DMS53 (cell line): ENCODE measurements around the gene ARSD.
A peak's percentile ranks its signal among the peaks of the same experiment; 100 is the strongest.
"Not testable (repeated sequence)": the region's sequence is repeated elsewhere in the genome, so short reads cannot be mapped to it uniquely, and the experiment has no call there.

Experiments used
- DNase-seq: peaks from one replicate; lab custom pipeline; 2025; lab: John Stamatoyannopoulos, UW

The ARSD gene

DNA sequence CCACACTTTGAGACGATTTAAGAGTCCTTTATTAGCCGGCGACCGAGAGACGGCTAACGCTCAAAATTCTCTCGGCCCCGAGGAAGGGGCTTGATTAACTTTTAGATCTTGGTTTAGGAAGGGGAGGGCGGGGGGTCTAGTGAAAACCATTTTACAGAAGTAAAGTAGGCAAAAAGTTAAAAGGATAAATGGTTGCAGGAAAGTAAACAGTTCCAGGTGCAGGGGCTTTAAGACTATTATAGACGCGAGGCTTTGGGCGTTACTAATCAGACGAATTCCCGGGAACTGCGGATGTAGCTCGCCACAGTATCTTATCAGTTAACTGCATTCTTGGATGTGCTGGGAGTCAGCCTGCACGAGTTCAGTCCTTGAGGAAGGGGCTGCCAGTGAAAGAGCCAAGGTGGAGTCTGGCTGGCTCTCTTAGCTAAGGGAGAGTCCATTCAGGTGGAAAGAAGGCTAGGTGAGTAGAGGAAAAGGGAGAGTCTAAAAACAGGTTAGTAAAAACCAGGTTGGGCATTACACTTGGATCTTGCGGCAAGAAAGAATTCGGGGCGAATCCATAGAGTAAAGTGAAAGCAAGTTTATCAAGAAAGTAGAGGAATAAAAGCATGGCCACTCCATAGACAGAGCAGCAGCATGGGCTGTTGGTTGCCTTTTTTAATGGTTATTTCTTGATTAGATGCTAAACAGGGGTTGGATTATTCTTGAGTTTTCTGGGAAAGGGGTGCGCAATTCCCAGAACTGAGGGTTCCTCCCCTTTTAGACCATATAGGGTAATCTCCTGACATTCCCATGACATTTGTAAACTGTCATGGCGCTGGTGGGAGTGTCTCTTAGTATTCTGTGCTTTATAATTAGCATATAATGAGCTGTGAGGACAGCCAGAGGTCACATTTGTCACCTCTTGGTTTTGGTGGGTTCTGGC is 38.3 kb downstream of the ARSD start:
- DNase-seq = not testable (repeated sequence)

DNA sequence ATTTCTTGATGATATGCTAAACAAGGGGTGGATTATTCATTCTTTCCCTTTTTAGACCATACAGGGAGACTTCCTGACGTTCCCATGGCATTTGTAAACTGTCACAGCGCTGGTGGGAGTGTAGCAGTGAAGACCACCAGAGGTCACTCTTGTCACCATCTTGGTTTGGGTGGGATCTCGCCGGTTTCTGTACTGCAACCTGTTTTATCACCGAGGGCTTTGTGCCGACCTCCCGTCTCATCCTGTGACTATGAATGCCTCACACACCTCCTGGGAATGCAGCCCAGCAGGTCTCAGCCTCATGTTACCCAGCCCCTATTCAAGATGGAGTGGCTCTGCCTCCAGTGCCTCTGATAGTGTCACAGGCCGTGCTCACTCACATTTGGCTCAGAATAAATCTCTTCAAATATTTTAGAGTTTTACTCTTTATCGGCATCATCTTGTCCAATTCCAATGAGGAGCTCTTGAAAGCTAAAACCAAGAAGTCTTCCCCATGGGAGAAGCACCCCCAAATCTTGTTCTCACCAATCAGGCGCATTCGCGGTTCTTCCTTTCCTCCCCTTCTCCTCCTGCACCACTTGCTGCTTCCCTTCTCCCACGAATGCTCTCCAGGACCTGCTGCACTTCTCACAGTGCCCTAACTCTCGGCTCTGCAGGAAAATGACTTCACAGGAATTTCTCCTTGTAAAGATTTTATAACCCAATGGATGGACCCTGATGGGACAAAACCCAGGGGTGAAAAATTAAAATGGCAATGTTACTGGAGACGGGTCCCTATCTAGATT is 39.2 kb downstream of the ARSD start:
- DNase-seq = peak; percentile 44

DNA sequence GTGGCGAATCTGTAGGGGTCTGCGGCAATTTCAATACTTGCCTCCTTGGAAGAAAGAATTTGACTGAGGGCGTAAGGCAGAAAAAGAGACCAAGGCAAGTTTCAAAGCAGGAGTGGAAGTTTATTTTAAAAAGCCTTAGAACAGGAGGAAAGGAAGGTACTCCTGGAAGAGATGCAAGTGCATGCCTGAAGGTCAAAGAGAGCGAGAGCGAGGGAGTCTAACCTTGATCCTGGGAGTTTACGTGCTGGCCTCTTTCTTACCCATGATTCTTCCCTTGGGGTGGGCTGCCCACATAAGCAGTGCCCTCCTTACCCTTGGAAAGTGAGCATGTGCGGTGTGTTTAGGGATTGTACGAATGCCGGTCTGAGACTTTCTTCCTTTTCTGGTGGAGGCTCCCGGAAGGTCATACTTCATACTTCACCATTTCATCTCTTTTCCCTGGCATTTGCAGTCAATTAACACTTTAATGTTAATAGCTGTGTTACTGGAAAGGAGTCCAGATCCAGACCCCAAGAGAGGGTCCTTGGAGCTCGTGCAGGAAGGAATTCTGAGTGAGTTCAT is 40.0 kb downstream of the ARSD start:
- no peak for DNase-seq

DNA sequence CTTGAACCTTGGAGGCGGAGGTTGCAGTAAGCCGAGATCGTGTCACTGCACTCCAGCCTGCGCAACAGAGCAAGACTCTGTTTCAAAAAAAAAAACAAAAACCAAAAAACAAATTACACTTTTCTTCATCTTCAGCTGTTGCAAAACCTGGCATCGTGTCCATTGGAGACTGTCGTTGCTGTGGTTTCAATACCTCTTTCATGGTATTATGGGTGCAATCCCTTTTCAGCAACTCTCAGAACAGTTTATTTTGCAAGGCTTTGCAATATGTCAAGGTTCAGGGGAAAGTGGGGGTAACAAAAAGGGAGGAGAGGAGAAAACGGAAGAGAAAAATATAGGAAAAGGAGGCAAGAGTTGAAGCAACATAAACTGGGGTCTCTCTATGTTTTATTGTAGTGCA is 40.8 kb downstream of the ARSD start:
- no peak for DNase-seq

DNA sequence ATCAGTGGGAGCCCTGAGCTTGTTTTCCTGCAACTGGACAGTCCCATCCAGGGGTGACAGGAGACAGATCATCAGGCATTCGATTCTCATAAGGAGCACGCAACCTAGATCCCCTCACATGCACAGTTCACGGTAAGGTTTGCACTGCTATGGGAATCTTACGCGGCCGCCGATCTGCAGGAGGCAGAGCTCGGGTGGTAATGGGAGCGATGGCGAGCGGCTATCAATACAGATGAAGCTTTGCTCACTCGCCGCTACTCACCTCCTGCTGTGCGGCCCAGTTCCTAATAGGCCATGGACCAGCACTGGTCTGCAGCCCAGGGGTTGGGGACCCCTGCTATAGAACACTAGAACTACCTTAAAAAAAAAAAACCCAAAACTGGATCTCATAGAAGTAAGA is 45.4 kb downstream of the ARSD start:
- no peak for DNase-seq

DNA sequence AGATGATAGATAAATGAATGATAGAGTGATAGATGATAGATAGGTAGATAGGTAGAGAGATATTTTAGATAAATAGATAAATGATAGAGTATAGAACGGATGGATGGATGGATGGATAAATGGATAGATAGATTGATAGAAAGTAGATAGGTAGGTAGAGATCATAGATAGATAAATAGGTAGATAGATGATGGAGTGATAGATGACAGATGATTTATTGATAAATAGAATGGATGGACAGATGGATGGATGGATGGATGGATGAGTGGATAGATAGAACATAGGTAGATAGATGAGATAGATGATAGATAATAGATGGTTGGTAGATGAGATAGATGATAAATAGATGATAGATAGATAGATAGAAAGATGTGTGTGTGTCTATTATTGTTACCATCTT is 49.5 kb downstream of the ARSD start:
- DNase-seq = no peak

DNA sequence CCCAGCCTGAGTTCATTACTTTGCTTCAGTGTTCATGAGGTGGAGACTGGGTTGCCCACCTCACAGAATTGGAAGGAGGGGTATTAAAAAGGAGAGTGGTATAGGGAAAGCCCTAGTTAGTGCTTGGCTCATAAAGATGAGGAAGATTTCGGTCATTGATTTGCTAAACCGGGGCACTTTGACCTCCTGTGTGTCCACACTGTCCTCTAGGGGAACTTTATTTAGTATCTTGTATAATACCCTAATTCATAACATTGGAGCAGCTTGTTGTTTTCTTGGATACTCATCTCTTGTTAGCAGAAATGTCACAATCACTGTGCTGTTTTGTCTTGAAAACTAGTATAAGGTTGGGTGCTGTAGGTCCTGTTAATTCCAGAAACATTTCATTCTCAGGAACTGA is 50.6 kb downstream of the ARSD start:
- DNase-seq = no peak

DNA sequence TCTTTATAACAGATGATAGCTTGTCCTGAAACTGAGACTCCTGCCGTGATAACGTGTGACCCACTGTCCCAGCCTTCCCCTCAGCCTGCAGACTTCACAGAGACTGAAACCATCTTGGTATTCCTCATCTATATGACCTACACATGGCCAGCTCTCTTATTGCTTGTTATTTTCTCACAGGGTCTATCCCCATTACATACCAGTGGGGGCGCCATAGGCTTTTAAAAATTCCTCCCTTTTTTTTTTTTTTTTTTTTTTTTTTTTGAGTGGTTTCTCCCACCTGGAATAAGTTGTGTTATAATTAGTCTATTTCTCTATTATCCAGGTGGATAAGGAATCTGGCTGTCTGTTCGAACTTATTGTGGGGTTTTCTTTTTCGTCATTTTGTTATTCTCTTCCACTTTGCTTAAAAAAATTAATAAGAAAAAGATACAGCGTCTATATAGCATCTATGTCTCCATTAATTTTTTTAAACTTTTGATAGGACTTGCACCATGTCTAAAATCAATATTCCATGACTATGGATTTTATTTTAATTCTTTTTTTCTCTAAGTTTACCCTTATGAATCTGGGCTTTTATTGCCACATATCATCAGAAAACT is 53.2 kb downstream of the ARSD start:
- peak; percentile 32 for DNase-seq

DNA sequence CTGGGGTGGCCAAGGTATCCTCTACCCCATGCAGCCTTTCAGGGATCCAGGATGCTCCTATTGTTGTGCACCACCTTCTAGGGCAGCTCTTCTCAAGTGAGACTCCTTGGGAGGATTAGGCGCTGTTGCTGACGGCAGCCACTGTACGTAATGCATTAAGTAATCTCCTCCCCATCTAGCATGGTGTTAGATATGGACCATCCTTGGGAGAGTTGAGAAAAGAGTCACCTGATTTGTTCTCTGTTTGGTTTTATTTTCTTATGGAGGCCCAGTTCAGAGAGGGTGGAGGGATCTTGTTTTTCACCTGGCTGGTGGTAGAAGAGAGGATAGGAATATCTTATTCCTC is 54.0 kb downstream of the ARSD start:
- no peak for DNase-seq

DNA sequence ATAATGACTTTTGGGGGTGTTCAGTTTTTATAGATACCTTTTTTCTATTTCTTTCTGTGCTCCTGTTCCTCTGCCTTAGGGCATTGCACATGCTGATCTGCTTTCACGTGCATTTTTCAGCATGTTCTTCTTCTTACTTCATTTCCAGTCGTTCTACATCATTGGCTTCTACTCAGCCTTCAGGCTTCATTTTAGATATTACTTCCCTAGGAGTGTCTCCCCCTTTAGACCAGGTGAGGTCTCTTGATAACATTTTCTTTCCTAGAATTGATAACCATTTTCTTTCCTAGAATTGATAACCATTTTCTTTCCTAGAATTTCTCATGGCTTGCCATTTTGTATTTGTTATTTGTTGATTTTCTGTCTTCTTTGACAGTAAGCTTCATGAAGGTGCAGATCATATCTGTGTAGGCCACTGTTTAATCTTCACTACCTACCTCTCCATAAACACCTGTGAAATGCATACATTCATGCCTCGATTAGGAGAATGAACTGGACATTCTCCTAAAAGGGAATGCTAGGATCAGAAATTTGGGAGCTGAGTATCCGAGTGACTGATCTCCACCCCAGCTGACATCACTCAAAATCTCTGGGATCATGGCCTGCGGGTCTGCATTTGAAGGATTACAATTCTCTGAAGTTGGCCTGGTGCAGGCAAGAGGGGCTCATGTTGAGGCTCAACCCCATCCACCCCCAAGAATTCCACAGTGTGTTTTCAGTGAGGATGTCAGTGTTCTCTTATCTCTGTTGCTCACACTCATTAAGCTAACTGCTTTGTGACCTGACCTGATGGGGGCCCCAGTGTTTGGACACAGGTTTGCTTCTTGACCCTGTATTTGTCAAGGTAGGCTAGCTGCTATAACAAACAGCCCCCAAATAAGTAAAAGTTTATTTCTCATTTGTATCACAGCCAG is 54.7 kb downstream of the ARSD start:
- no peak for DNase-seq

DNA sequence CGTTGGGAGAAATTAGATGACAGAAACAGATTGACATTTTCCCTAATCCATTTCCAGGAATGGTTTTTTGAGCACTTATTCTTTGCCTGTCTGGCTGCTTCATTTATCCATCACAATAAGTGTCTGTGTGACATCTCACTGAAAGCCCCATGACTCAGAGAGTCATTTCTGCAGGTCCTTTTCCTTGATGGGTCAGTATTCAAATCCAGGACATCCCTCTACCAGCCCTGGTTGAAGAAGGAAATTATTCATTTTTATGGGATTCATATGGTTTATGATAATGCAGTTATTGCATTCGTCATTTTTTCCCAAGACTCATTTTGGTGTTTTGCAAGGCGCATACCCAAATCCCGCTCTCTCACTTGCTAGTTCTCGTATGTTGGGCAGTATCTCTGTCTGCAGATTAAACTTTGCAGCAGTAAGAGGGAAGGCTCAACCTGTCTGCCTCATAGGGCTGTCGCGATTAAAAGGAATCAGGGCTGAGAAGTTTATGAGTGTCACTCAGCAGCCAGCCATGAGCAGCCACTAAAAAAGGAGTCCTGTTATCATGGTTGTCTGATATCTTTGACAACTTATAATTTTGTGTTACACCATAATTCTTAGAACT is 56.4 kb downstream of the ARSD start:
- no peak for DNase-seq

DNA sequence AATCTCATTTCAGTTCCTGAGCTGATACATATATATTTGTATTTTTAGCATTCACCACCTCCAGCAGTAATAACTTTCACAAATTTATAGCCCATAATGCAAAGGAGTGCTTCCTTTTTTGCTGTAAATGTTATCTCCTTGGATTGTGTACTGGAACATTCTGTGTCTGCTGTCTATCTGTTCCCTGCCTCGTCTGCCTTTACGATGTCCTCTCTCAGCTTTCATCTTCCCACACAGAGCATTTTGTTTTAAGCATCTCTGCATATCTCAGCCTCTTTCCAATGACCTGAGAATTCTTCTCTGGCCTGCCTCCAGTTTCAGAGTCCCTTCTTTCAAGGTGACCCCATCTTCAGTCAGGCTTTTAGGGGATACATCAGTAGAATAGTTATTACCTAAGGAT is 57.3 kb downstream of the ARSD start:
- no peak for DNase-seq

DNA sequence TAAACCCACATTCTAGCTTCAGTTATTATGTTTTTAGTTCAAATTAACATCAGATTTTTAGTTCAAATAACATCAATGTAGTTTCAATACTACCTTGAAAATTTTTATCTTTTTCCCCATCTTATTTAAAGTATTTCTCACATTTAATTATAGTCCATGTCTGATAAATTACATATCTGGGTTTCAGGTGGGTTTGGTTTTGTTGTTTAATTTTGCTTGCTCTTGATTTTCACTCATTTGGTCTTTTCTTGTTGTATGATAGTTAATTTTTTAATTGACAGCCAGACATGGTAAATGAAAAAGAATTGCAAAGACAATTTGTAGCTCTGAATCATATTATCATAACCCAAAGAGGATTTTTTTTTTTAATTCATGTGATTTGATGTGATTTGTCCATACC is 58.5 kb downstream of the ARSD start:
- no peak for DNase-seq

DNA sequence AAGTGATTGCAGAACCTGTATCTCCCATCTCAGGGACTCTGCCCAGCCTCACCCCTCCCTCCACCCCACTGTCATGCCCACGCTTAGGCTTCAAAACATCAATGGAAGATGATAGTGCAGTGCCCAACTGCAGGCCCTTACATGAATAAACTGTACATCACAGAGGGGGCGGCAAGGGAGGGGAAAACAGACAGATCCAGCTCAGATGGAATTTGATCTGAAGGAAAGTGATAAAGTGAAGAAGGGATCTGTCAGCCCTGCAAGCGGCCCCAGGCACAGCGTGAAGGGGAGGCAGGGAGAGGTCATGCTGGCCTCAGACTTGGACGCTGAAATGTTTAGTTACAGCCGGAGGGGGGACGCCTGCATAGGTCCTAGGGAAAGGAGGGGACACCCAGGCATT is 61.9 kb downstream of the ARSD start:
- DNase-seq = no peak

DNA sequence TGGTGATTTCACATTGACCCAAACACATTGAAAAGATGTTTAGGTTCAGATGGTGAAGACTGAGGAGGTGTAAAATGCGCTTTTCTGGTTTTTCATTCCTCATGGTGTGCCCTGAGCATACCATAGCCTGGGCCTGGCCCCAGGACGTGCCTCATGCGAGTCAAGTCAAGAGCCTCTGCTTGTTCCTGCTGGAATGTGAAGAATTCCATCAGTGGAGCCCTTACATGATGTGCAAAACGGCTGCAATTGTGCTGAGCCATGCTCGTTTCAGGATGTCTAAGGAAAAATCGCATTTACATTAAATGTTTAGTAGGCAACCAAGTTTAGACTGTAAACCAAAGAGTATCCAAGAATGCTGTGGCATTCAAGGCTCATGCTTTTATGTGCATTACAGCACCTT is 65.5 kb downstream of the ARSD start:
- DNase-seq = no peak

DNA sequence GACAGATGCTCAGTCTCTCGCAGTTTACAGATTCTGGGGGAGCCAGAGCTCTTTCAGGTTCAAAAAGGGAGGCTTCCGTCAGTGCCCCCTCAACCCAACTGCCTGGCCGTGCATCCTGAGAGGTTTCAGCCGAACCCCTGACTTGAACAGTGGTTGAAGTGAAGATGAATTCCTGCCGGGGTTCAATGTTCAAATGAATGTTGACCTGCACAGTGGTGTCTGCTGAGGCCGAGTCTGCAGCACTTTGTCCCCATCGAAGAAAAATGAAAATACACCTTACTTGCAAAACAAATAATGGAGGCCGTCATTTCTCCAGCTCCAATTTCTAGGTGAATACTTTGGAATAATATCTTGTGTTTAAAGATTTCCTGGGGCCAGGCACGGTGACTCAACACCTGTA is 66.7 kb downstream of the ARSD start:
- DNase-seq = no peak

DNA sequence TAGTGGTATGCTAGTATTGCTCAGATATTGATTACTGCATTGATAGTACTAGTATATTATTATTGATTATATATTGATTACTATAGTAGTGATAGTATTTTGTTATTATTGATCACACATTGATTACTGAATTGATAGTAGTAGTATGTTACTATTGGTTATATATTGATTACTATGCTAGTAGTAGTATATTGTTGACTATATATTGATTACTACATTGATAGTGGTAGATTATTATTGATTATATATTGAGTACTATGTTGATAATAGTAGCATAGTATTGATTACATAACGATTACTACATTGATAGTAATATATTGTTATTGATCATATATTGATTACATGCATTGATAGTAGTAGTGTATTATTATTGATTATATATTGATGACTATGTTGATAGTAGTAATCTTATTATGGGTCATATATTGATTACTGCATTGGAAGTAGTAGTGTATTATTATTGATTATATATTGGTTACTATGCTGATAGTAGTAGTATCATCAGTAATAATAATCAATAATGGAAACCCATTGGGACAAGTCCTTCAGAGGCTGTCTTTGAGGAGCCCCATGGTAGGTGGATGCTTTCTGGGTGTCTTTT is 69.8 kb downstream of the ARSD start:
- no peak for DNase-seq

DNA sequence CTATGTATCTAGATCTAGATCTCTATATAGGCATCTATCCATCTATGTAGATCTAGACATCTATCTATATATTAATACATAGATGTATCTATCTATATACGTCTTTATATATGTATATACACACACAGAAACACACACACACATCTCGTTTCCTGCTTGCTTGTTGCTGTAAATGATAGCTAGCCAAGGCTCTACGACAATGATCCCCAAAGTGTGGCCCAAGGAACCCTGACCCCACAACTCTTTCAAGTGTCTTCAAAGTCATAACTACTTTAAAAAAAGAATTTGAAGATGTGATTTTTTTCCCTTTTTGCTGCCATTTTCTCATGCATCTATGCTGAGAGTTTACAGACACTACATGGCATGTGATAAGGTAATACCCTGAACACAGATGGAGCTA is 71.6 kb downstream of the ARSD start:
- DNase-seq = no peak

DNA sequence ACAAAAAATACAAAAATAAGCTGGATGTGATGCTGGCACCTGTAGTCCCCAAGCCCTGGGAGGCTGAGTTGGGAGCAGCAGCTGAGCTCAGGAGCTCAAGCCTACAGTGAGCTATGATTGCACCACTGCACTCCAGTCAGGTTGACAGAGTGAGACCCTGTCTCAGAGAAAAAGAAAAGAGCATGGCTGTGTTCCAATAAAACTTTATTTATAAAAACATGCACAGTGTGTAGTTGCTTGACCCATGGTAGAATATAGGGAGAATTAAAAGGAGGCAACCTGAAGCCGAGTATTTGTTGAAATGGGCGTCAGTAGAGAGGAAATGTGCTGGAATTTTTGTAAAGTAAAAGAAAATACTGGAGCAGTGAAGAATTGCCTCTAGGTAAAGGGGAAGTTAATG is 73.4 kb downstream of the ARSD start:
- no peak for DNase-seq

DNA sequence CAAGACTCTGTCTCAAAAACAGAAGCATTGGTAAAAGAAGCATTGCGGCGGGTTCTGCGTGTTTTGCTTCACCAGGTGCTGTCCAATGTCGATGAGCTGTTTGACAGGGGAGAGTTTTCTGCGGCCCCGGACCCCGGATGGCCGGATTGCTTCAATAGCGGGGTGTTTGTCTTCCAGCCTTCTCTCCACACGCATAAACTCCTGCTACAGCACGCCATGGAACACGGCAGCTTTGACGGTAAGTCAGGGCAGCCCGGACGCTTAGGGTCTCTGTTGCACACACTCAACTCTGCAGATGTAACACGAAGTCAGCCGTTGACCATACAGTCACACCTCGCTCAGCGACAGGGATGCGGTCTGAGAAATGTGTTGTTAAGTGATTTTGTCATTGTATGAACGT is 74.2 kb downstream of the ARSD start:
- no peak for DNase-seq
